SK-N-SH (cell line): ENCODE data around the gene PLIN4. TPM values are rescaled to one million over a fixed set of nuclear protein-coding genes. Genes with fewer than 3 reads are reported as not detected.

Experiments
- CTCF ChIA-PET: fragments of 300-600, 350-600 bp; formaldehyde crosslinking; extraction: SDS; loops from one replicate; lab custom pipeline; 2021; lab: Yijun Ruan, JAX
- POLR2A ChIA-PET: fragments of 350-600 bp; sonication (Branson Sonifier 250); formaldehyde crosslinking; extraction: SDS; loops from one replicate; lab custom pipeline; 2020; ENCODE audit warnings: antibody characterized with exemption, inconsistent platforms; lab: Yijun Ruan, JAX
- DNase-seq: peaks from one replicate; pipeline ENCODE4 v3.0.0; 2012
- H2AFZ ChIP-seq: fragments of 200-600 bp; sonication (generic); 2 replicates; pipeline ENCODE4 v1.8.1; 2016; ENCODE audit warnings: antibody characterized with exemption, mild to moderate bottlenecking, low read depth
- H3F3A ChIP-seq: fragments of 200-600 bp; sonication (generic); replicated peaks from 2 replicates; pipeline ENCODE3; 2016; ENCODE audit warnings: antibody characterized with exemption, mild to moderate bottlenecking; ENCODE audit not compliant: insufficient read depth
- H3K27ac ChIP-seq, 2 experiments: fragments of 200-500 bp in 1 of 2; fragments of 200-600 bp in 1 of 2; sonication (Bioruptor generic) in 1 of 2; sonication (generic), shearing (Covaris generic) in 1 of 2; 2 replicates each; pipeline versions ENCODE4 v1.5.1 to v1.6.1; 2014 to 2016; ENCODE audit warnings: low read depth in 2 of 2, inconsistent platforms in 1 of 2, low read length in 1 of 2, mild to moderate bottlenecking in 1 of 2, mixed read lengths in 1 of 2
- H3K27me3 ChIP-seq: fragments of 200-600 bp; sonication (generic), shearing (Covaris generic); 2 replicates; pipeline ENCODE4 v1.6.1; 2016; ENCODE audit warnings: mixed run types; ENCODE audit not compliant: insufficient read depth
- H3K36me3 ChIP-seq, 2 experiments: fragments of 200-500 bp in 1 of 2; fragments of 200-600 bp in 1 of 2; sonication (Bioruptor generic) in 1 of 2; sonication (generic) in 1 of 2; replicated peaks in 1 of 2; 2 replicates each; pipeline versions ENCODE3 to v1.5.1; 2014 to 2016; ENCODE audit warnings: low read length in 1 of 2, mild to moderate bottlenecking in 1 of 2; ENCODE audit not compliant: insufficient read depth in 2 of 2, control insufficient read depth in 1 of 2
- H3K4me1 ChIP-seq, 2 experiments: fragments of 200-500 bp in 1 of 2; fragments of 200-600 bp in 1 of 2; sonication (Bioruptor generic) in 1 of 2; sonication (generic), shearing (Covaris generic) in 1 of 2; 2 replicates each; pipeline versions ENCODE4 v1.5.1 to v1.6.1; 2014 to 2016; ENCODE audit warnings: low read depth in 1 of 2, low read length in 1 of 2, mixed run types in 1 of 2; ENCODE audit not compliant: insufficient read depth in 2 of 2, control insufficient read depth in 1 of 2
- H3K4me2 ChIP-seq: fragments of 200-600 bp; sonication (generic), shearing (Covaris generic); 2 replicates; pipeline ENCODE4 v1.6.1; 2017; ENCODE audit warnings: mixed run types
- H3K4me3 ChIP-seq, 2 experiments: fragments of 200-500 bp in 1 of 2; fragments of 200-600 bp in 1 of 2; sonication (Bioruptor generic) in 1 of 2; sonication (generic), shearing (Covaris generic) in 1 of 2; 2 replicates each; pipeline versions ENCODE4 v1.5.1 to v1.8.1; 2014 to 2016; ENCODE audit warnings: low read depth in 2 of 2, inconsistent platforms in 1 of 2, low read length in 1 of 2, mild to moderate bottlenecking in 1 of 2, mixed read lengths in 1 of 2, moderate library complexity in 1 of 2
- H3K79me2 ChIP-seq: fragments of 200-600 bp; sonication (generic); 2 replicates; pipeline ENCODE4 v1.8.1; 2017; ENCODE audit warnings: mild to moderate bottlenecking; ENCODE audit not compliant: insufficient read depth
- H3K9ac ChIP-seq: fragments of 200-600 bp; sonication (generic); 2 replicates; pipeline ENCODE4 v1.6.1; 2017; ENCODE audit warnings: mixed run types
- H3K9me2 ChIP-seq: fragments of 200-600 bp; sonication (generic); 2 replicates; pipeline ENCODE4 v1.6.1; 2017; ENCODE audit warnings: mixed run types
- H3K9me3 ChIP-seq: fragments of 200-600 bp; sonication (generic); 2 replicates; pipeline ENCODE4 v1.6.1; 2017; ENCODE audit warnings: mixed run types, mild to moderate bottlenecking, moderate library complexity
- H4K20me1 ChIP-seq: fragments of 200-600 bp; sonication (generic); 2 replicates; pipeline ENCODE4 v1.6.1; 2017; ENCODE audit warnings: mild to moderate bottlenecking, mixed run types; ENCODE audit not compliant: insufficient read depth
- CHD2 ChIP-seq: fragments of 150-350 bp; IDR thresholded peaks from 2 replicates; pipeline ENCODE4 v1.6.1; 2018; ENCODE audit warnings: low read length; ENCODE audit not compliant: partially characterized antibody
- FOXJ3 ChIP-seq: sonication (generic); formaldehyde crosslinking; IDR thresholded peaks from 2 replicates; pipeline ENCODE4 v1.5.1; 2020; ENCODE audit warnings: mild to moderate bottlenecking, missing genetic modification reagents
- FOXM1 ChIP-seq: IDR thresholded peaks from 2 replicates; pipeline ENCODE4 v1.4.0; 2012; ENCODE audit warnings: low read depth, mild to moderate bottlenecking
- JUND ChIP-seq: IDR thresholded peaks from 2 replicates; pipeline ENCODE4 v1.4.0; 2012
- MEF2A ChIP-seq: IDR thresholded peaks from 2 replicates; pipeline ENCODE4 v1.4.0; 2012; ENCODE audit warnings: low read depth, borderline replicate concordance
- MXI1 ChIP-seq: IDR thresholded peaks from 2 replicates; pipeline ENCODE4 v1.6.1; 2012; ENCODE audit warnings: mild to moderate bottlenecking, low read depth, low read length, improper control_type of control experiment
- NFIC ChIP-seq: IDR thresholded peaks from 2 replicates; pipeline ENCODE4 v1.4.0; 2012; ENCODE audit warnings: borderline replicate concordance
- POLR2AphosphoS5 ChIP-seq: IDR thresholded peaks from 2 replicates; pipeline ENCODE4 v1.6.1; 2012; ENCODE audit warnings: low read depth, low read length
- RAD21 ChIP-seq: IDR thresholded peaks from 2 replicates; pipeline ENCODE4 v1.6.1; 2012; ENCODE audit warnings: mild to moderate bottlenecking, low read length
- SIN3A ChIP-seq: IDR thresholded peaks from 2 replicates; pipeline ENCODE4 v1.6.1; 2012; ENCODE audit warnings: low read depth, mild to moderate bottlenecking, low read length, moderate library complexity, borderline replicate concordance
- SMC3 ChIP-seq: IDR thresholded peaks from 2 replicates; pipeline ENCODE4 v1.6.1; 2012; ENCODE audit warnings: low read depth, low read length, improper control_type of control experiment
- TAF1 ChIP-seq: IDR thresholded peaks from 2 replicates; pipeline ENCODE4 v1.6.1; 2012; ENCODE audit warnings: low read depth, mild to moderate bottlenecking, low read length, moderate library complexity, borderline replicate concordance
- TCF12 ChIP-seq: IDR thresholded peaks from 2 replicates; pipeline ENCODE4 v1.4.0; 2012
- TEAD4 ChIP-seq: IDR thresholded peaks from 2 replicates; pipeline ENCODE4 v1.4.0; 2012; ENCODE audit warnings: mild to moderate bottlenecking, borderline replicate concordance; ENCODE audit not compliant: insufficient read depth
- USF1 ChIP-seq: IDR thresholded peaks from 2 replicates; pipeline ENCODE4 v1.4.0; 2012; ENCODE audit warnings: low read depth, borderline replicate concordance
- YY1 ChIP-seq: IDR thresholded peaks from 2 replicates; pipeline ENCODE4 v1.4.0; 2012; ENCODE audit warnings: low read depth, mild to moderate bottlenecking
- WGBS: methylation state at CpG from one replicate; pipeline ENCODE4 v1.1.6; 2017; ENCODE audit warnings: low lambda C conversion rate; 5-methylcytosine and 5-hydroxymethylcytosine counted together
- polyA plus RNA-seq, 3 experiments: library from polyadenylated mRNA; depleted of rRNA; stranded (reverse); fragments of >200 nt; gene quantifications; 2 replicates each; pipeline ENCODE4 v1.2.3, GENCODE V29; 2012
- TF ChIP-seq, protein P1 (sequence below): fragments of 150-350 bp; IDR thresholded peaks from 2 replicates; pipeline ENCODE4 v1.6.1; 2016; ENCODE audit warnings: mild to moderate bottlenecking, low read depth, low read length
- TF ChIP-seq, protein P2 (sequence below): fragments of 200-600 bp; sonication (generic); IDR thresholded peaks from 2 replicates; pipeline ENCODE4 v1.6.1; 2017; ENCODE audit warnings: antibody characterized with exemption, mild to moderate bottlenecking, moderate library complexity
- TF ChIP-seq, protein P3 (sequence below): IDR thresholded peaks from 2 replicates; pipeline ENCODE4 v1.6.1; 2012; ENCODE audit warnings: mild to moderate bottlenecking, low read depth, low read length, moderate library complexity
- TF ChIP-seq, protein P4 (sequence below): fragments of 150-350 bp; IDR thresholded peaks from 2 replicates; pipeline ENCODE4 v1.6.1; 2017; ENCODE audit warnings: antibody characterized with exemption, low read length, low read depth, borderline replicate concordance

PLIN4 gene
- polyA plus RNA-seq, 1 of the 3 experiments (the other 2 are of a cell fraction) = 0.07 TPM

DNA sequence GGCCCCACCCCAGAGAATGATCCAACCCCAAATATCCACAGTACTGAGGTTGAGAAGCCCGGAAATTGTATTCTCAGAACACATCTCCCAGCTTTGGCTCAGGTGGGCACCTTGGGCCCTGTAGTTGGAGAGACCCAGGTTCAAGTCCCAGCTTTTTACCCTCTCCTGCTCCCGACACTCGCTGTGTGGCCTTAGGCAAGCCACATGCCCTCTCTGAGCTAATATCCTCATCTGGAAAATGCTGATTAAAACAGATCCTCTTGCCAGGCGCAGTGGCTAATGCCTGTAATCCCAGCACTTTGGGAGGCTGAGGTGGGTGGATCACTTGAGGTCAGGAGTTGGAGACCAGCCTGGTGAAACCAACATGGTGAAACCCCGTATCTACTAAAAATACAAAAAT, 2.6 kb downstream of the PLIN4 start:
- TF ChIP-seq TEAD4 (no peak), SIN3A (no peak), USF1 (no peak), TCF12 (no peak), NFIC (no peak), CHD2 (no peak), FOXJ3 (CRISPR knock-in tag) (no peak), SMC3 (no peak), JUND (no peak), POLR2AphosphoS5 (no peak), YY1 (no peak), MEF2A (no peak), RAD21 (no peak), FOXM1 (no peak), MXI1 (no peak), TAF1 (no peak)
- TF ChIP-seq, protein P1, sequence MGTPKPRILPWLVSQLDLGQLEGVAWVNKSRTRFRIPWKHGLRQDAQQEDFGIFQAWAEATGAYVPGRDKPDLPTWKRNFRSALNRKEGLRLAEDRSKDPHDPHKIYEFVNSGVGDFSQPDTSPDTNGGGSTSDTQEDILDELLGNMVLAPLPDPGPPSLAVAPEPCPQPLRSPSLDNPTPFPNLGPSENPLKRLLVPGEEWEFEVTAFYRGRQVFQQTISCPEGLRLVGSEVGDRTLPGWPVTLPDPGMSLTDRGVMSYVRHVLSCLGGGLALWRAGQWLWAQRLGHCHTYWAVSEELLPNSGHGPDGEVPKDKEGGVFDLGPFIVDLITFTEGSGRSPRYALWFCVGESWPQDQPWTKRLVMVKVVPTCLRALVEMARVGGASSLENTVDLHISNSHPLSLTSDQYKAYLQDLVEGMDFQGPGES = no peak
- TF ChIP-seq, protein P2, sequence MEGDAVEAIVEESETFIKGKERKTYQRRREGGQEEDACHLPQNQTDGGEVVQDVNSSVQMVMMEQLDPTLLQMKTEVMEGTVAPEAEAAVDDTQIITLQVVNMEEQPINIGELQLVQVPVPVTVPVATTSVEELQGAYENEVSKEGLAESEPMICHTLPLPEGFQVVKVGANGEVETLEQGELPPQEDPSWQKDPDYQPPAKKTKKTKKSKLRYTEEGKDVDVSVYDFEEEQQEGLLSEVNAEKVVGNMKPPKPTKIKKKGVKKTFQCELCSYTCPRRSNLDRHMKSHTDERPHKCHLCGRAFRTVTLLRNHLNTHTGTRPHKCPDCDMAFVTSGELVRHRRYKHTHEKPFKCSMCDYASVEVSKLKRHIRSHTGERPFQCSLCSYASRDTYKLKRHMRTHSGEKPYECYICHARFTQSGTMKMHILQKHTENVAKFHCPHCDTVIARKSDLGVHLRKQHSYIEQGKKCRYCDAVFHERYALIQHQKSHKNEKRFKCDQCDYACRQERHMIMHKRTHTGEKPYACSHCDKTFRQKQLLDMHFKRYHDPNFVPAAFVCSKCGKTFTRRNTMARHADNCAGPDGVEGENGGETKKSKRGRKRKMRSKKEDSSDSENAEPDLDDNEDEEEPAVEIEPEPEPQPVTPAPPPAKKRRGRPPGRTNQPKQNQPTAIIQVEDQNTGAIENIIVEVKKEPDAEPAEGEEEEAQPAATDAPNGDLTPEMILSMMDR = no peak
- TF ChIP-seq, protein P3, sequence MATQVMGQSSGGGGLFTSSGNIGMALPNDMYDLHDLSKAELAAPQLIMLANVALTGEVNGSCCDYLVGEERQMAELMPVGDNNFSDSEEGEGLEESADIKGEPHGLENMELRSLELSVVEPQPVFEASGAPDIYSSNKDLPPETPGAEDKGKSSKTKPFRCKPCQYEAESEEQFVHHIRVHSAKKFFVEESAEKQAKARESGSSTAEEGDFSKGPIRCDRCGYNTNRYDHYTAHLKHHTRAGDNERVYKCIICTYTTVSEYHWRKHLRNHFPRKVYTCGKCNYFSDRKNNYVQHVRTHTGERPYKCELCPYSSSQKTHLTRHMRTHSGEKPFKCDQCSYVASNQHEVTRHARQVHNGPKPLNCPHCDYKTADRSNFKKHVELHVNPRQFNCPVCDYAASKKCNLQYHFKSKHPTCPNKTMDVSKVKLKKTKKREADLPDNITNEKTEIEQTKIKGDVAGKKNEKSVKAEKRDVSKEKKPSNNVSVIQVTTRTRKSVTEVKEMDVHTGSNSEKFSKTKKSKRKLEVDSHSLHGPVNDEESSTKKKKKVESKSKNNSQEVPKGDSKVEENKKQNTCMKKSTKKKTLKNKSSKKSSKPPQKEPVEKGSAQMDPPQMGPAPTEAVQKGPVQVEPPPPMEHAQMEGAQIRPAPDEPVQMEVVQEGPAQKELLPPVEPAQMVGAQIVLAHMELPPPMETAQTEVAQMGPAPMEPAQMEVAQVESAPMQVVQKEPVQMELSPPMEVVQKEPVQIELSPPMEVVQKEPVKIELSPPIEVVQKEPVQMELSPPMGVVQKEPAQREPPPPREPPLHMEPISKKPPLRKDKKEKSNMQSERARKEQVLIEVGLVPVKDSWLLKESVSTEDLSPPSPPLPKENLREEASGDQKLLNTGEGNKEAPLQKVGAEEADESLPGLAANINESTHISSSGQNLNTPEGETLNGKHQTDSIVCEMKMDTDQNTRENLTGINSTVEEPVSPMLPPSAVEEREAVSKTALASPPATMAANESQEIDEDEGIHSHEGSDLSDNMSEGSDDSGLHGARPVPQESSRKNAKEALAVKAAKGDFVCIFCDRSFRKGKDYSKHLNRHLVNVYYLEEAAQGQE = no peak
- TF ChIP-seq, protein P4, sequence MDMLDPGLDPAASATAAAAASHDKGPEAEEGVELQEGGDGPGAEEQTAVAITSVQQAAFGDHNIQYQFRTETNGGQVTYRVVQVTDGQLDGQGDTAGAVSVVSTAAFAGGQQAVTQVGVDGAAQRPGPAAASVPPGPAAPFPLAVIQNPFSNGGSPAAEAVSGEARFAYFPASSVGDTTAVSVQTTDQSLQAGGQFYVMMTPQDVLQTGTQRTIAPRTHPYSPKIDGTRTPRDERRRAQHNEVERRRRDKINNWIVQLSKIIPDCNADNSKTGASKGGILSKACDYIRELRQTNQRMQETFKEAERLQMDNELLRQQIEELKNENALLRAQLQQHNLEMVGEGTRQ = no peak
- POLR2A ChIA-PET = interaction anchor here (0.6 kb wide), 1 partner anchor 34 kb away, joined by 3 read pairs; no protein-coding TSS in a partner anchor
- H3K9me3 ChIP-seq = no peaks in the 10 kb centered on the region
- no peak overlapping the region for H3K4me2 ChIP-seq
- peaks cover 0 to 3% of the 10 kb centered on the region in 2 experiments; a peak in 1 of 4 replicates for H3K4me1 ChIP-seq
- H3K79me2 ChIP-seq = no peaks in the 10 kb centered on the region
- no peak overlapping the region for H3K27ac ChIP-seq
- no peaks in the 10 kb centered on the region for H3F3A ChIP-seq
- no peak overlapping the region for H2AFZ ChIP-seq
- no peak for DNase-seq
- H3K27me3 ChIP-seq = no peaks in the 10 kb centered on the region
- no peak overlapping the region for H3K4me3 ChIP-seq
- H3K9ac ChIP-seq = no peak overlapping the region
- no peaks in the 10 kb centered on the region for H3K36me3 ChIP-seq
- H4K20me1 ChIP-seq = no peaks in the 10 kb centered on the region
- 42% methylated on average over 2 of the region's 5 CpGs for WGBS
- CTCF ChIA-PET = interaction anchor here (1.6 to 3.9 kb wide), 3 partner anchors 8 to 11 kb away, joined by 4 to 22 read pairs (median 6); no protein-coding TSS in a partner anchor
- no peaks in the 10 kb centered on the region for H3K9me2 ChIP-seq
